LNCAP (cell line): ENCODE results near the gene TRNP1.
A peak's percentile ranks its signal among the peaks of the same experiment; 100 is the strongest.

Experiments
- TF ChIP-seq, protein P1 (sequence below): fragments of 450-650 bp; IDR thresholded peaks from 2 replicates; pipeline ENCODE4 v1.5.1; 2017; ENCODE audit warnings: mild to moderate bottlenecking

The TRNP1 gene

DNA sequence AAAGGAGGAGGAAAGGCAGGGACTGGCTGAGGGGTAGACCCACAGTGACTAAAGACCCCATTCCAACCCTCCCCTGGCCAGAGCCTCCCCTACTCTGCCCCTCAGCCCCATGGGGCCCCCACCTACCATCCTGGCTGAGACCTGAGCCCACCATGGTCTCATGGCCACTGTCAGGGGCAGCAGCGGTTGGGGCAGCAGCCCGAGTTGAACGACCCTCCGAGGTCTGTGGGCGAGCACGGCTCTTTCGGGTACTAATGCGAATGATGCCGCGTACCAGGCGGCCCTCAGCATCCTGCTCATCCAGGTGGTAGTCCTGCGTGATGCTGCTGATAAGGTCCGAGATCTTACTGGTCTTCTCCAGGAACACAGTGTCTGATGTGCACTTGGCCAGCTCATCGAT, 42.3 kb upstream of the TRNP1 start:
- TF ChIP-seq, protein P1, sequence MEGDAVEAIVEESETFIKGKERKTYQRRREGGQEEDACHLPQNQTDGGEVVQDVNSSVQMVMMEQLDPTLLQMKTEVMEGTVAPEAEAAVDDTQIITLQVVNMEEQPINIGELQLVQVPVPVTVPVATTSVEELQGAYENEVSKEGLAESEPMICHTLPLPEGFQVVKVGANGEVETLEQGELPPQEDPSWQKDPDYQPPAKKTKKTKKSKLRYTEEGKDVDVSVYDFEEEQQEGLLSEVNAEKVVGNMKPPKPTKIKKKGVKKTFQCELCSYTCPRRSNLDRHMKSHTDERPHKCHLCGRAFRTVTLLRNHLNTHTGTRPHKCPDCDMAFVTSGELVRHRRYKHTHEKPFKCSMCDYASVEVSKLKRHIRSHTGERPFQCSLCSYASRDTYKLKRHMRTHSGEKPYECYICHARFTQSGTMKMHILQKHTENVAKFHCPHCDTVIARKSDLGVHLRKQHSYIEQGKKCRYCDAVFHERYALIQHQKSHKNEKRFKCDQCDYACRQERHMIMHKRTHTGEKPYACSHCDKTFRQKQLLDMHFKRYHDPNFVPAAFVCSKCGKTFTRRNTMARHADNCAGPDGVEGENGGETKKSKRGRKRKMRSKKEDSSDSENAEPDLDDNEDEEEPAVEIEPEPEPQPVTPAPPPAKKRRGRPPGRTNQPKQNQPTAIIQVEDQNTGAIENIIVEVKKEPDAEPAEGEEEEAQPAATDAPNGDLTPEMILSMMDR: no peak

DNA sequence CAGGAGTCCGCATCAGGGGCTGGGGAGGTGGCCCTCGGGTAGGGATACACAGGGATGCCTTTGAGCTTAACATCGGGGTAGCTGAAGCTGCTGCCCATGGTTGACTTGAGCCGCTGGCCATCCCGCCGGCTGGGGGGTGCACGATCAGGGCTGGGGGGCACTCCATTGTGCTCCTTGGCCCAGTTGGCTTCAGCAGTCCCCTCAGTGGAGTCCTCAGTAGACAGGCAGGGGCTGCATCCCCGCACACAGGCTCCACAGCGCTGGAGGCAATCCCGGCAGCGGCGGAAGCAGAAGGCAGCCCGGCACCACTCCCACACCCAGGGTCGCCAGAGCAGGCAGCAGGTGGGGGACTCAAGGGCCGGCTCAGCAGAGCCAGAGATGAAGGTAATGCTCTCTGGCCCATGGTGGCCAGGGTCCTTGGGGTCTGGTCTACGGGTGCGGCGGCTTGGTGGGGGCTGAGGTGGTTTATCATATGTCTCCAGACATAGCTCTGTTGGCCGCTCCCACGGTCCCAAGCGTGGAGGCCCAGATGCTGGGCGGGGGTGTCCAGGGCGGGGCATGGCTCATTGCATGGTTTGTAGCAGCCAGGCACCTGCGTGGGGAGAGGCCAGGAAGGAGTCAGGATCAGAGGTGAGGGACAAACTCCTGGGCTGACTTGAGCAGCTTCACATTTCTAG, 41.5 kb upstream of the TRNP1 start:
- TF ChIP-seq, protein P1: no peak

DNA sequence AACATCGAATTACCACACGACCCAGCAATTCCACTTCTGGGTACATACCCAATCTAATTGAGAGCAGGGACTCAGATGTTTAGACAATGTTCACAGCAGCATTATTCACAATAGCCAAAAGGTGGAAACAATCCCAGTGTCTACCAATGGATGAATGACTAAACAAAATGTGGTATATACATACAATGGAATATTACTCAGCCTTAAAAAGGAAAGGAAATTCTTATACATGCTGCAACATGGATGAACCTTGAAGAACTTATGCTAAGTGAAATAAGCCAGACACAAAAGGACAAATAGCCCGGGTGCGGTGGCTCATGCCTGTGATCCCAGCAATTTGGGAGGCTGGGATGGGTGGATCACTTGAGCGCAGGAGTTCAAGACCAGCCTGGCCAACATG, 40.1 kb upstream of the TRNP1 start:
- TF ChIP-seq, protein P1: no peak

DNA sequence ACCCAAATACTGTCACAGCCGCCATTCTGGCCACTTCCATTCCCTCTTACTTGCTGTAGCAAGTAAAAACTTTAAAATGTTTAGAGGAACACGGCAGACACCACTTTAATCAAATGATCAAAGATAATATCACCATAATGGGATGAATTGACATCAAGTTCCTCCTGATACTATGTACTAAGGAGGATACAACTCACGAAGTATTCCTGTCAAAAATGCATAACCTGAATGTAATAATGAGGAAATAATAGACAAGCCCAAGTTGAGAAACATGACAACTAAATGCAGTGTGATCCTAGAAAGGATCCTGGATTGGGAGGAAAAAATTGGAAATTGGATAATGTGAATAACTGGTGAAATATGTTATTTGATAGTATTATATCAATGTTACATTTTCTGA, 37.2 kb upstream of the TRNP1 start:
- TF ChIP-seq, protein P1: no peak

DNA sequence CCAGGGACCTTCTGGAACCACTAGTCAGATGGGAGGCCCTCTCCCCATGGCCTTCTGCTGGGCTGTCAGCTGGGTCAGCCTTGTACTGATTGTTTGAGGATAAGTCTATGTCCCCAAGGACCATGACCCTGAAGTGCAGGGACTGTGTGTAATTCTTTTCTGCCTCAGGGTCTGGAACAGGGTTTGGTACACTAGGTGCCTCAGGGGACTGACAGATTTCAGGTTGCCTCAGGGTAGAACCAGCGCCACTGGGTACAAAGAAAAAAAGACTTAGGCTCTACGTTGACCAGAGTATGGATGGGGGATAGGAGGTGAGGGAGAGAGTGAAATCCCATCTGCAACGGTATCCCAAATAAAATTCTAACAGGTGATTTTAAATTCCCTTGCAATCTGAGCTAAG, 36.2 kb upstream of the TRNP1 start:
- TF ChIP-seq, protein P1: no peak

DNA sequence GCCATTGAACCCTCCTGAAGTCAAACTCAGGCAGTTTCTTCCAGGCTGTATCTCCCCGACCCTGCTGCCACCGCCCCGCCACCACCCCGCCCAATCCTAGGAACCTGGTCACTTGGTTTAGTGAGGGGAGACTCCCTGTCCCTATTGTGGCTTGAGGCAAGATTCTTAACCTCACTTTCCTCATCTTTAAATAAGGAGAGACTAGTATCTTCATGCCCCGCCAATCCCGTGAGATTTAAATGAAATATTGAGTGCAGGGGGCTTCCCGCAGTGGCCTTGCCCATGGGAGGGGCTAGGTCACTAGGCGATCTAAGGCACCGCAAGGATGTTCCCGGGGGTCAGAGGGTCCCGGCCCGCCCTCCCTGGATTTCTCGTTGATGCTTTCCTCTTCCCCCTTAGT, 34.2 kb upstream of the TRNP1 start:
- TF ChIP-seq, protein P1: no peak

DNA sequence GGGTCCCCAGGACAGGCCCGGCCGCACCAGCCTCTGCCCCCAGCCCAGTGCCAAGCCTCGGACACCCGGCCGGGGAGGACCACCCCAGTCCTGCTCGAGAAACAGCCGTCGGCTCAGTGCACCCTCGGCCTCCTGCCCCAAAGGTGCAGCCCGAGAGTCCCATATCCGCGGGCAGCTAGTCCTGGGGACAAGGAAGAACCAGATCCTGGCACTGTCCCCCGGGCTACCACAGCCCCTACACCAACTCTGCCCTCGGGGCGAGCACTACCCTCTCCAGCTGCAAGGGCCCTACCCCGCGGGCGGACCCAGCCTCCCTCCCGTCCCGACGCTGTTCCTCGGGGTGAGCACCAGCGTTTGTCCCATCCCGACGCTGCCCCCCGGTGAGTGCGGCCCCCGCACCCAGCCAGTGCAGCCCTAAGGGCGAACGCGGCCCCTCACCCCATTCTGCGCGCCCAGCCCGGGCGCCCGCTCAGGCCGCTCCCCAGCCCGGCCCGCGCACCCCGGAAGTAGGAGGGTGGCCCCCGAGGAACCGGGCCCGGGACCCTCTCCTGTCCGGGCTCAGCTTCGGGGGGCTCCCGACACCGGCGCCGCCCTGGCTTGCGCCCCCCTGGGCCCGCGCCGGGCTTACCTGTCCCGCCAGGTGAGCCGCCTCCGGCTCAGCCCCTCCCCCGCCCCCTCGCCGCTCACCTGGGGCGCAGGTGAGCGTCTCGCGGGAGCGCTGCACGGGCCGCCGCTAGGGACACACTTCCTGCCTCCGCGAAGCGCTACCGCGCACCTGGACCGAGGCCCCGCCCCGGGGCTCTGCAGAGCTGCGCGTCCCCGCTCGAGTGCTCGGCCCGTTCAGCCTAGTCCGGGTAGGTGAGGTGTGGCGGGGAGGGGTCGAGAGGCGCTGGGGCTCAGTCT, 33.5 kb upstream of the TRNP1 start, which contains the start of gene KDF1:
Gene KDF1 (minus strand): TSS at position 747 of the 903 bp plus-strand sequence. CDS start 8,088 bp downstream, outside the sequence.
- TF ChIP-seq, protein P1: peak; percentile 24; the same call in 1 of the 2 replicates
